Neural cell (in vitro differentiated cells): ENCODE measurements around the gene TTC8. TPM values are rescaled to one million over a fixed set of nuclear protein-coding genes. Genes with fewer than 3 reads are reported as not detected.
A peak's percentile ranks its signal among the peaks of the same experiment; 100 is the strongest.

Experiments used
- H2AFZ ChIP-seq: fragments of 200-600, 300-800 bp; sonication (generic), shearing (Covaris generic); 2 replicates; pipeline ENCODE4 v1.6.0; 2014; ENCODE audit warnings: low read depth, mild to moderate bottlenecking, antibody characterized with exemption, low read length, moderate library complexity
- H3F3A ChIP-seq: fragments of 200-600 bp; shearing (Covaris generic); 2 replicates; pipeline ENCODE4 v1.6.1; 2016; ENCODE audit warnings: mild to moderate bottlenecking, moderate library complexity, mixed read lengths, antibody characterized with exemption, low read length; ENCODE audit not compliant: insufficient read depth, poor library complexity, severe bottlenecking
- H3K27ac ChIP-seq: fragments of 200-600, 300-800 bp; sonication (generic), shearing (Covaris generic); 2 replicates; pipeline ENCODE4 v1.5.1; 2014; ENCODE audit warnings: mild to moderate bottlenecking, low read length, moderate library complexity
- H3K27me3 ChIP-seq: fragments of 300-800, 200-600 bp; sonication (generic), shearing (Covaris generic); 2 replicates; pipeline ENCODE4 v1.6.0; 2014; ENCODE audit warnings: mild to moderate bottlenecking, low read depth, low read length, moderate library complexity; ENCODE audit not compliant: insufficient read depth
- H3K36me3 ChIP-seq: fragments of 300-800, 200-600 bp; sonication (generic), shearing (Covaris generic); 2 replicates; pipeline ENCODE4 v1.5.1; 2014; ENCODE audit warnings: mild to moderate bottlenecking, antibody characterized with exemption, low read length, moderate library complexity; ENCODE audit not compliant: insufficient read depth
- H3K4me2 ChIP-seq: fragments of 300-800, 200-600 bp; sonication (generic), shearing (Covaris generic); 2 replicates; pipeline ENCODE4 v1.6.0; 2014; ENCODE audit warnings: mild to moderate bottlenecking, low read length
- H3K4me3 ChIP-seq: fragments of 300-800, 200-600 bp; sonication (generic), shearing (Covaris generic); 2 replicates; pipeline ENCODE4 v1.5.1; 2014; ENCODE audit warnings: mild to moderate bottlenecking, low read length, moderate library complexity
- H3K79me2 ChIP-seq: fragments of 200-600 bp; shearing (Covaris generic); replicated peaks from 2 replicates; pipeline ENCODE4 v1.6.0; 2014; ENCODE audit warnings: mild to moderate bottlenecking, low read length, moderate library complexity; ENCODE audit not compliant: insufficient read depth
- H3K9ac ChIP-seq: fragments of 300-800, 200-600 bp; sonication (generic), shearing (Covaris generic); 2 replicates; pipeline ENCODE4 v1.6.1; 2016; ENCODE audit warnings: mild to moderate bottlenecking, low read length, mixed read lengths
- H3K9me2 ChIP-seq: fragments of 200-600 bp; shearing (Covaris generic); 2 replicates; pipeline ENCODE4 v1.6.1; 2016; ENCODE audit warnings: mild to moderate bottlenecking, low read length, mixed read lengths; ENCODE audit not compliant: insufficient read depth
- H3K9me3 ChIP-seq: fragments of 200-600, 300-800 bp; sonication (generic), shearing (Covaris generic); 2 replicates; pipeline ENCODE4 v1.6.1; 2016; ENCODE audit warnings: mild to moderate bottlenecking, mixed run types, low read length, moderate library complexity, mixed read lengths
- H4K20me1 ChIP-seq: fragments of 200-600 bp; shearing (Covaris generic); 2 replicates; pipeline ENCODE4 v1.6.1; 2016; ENCODE audit warnings: mild to moderate bottlenecking, mixed run types; ENCODE audit not compliant: insufficient read depth
- CTCF ChIP-seq: fragments of 450-650 bp; IDR thresholded peaks from 2 replicates; pipeline ENCODE4 v1.5.1; 2014; ENCODE audit warnings: antibody characterized with exemption, mild to moderate bottlenecking, moderate library complexity; ENCODE audit not compliant: poor library complexity, severe bottlenecking
- EP300 ChIP-seq: fragments of 450-650 bp; conservative IDR thresholded peaks from 2 replicates; pipeline ENCODE4 v1.6.1; 2014; ENCODE audit warnings: antibody characterized with exemption, mild to moderate bottlenecking, moderate library complexity; ENCODE audit not compliant: poor library complexity, severe bottlenecking
- EZH2 ChIP-seq: fragments of 200-600, 300-800 bp; shearing (Covaris generic), sonication (generic); IDR thresholded peaks from 2 replicates; pipeline ENCODE4 v1.6.1; 2014; ENCODE audit warnings: antibody characterized with exemption, low read length, borderline replicate concordance, mild to moderate bottlenecking; ENCODE audit not compliant: insufficient read depth, poor library complexity, severe bottlenecking
- MXI1 ChIP-seq: fragments of 450-650 bp; conservative IDR thresholded peaks from 2 replicates; pipeline ENCODE4 v1.6.1; 2014; ENCODE audit warnings: antibody characterized with exemption, mild to moderate bottlenecking; ENCODE audit not compliant: poor library complexity, severe bottlenecking
- POLR2AphosphoS5 ChIP-seq: IDR thresholded peaks from 2 replicates; pipeline ENCODE4 v1.6.1; 2012
- RAD21 ChIP-seq: fragments of 450-650 bp; conservative IDR thresholded peaks from 2 replicates; pipeline ENCODE4 v1.6.1; 2014; ENCODE audit warnings: antibody characterized with exemption, mild to moderate bottlenecking, moderate library complexity
- REST ChIP-seq: IDR thresholded peaks from 2 replicates; pipeline ENCODE4 v1.6.1; 2012; ENCODE audit warnings: borderline replicate concordance
- SMC3 ChIP-seq: fragments of 450-650 bp; conservative IDR thresholded peaks from 2 replicates; pipeline ENCODE4 v1.6.1; 2014; ENCODE audit warnings: antibody characterized with exemption, mild to moderate bottlenecking, moderate library complexity; ENCODE audit not compliant: poor library complexity
- TAF1 ChIP-seq: IDR thresholded peaks from 2 replicates; pipeline ENCODE4 v1.6.1; 2012; ENCODE audit warnings: low read depth
- polyA plus RNA-seq: library from polyadenylated mRNA; depleted of rRNA; stranded (reverse); fragments of >200 nt; gene quantifications from 2 replicates; pipeline ENCODE4 v1.2.3, GENCODE V29; 2014

Gene TTC8
- polyA plus RNA-seq, 1 donor from 2014 or later = 28.1 TPM

GRCh38 chr14:88864198-88864597 is 39.7 kb downstream of the TTC8 start:
- H3K4me2 ChIP-seq = no peak overlapping the region
- no peaks in the 10 kb centered on the region for H3K79me2 ChIP-seq
- no peaks in the 10 kb centered on the region for H3F3A ChIP-seq
- TF ChIP-seq POLR2AphosphoS5 (no peak), EP300 (no peak), TAF1 (no peak), SMC3 (no peak), REST (no peak)
- H4K20me1 ChIP-seq = no peaks in the 10 kb centered on the region
- no peaks in the 10 kb centered on the region for H3K36me3 ChIP-seq
- no peaks in the 10 kb centered on the region for H3K9me3 ChIP-seq
- no peak overlapping the region for H3K27ac ChIP-seq
- no peak overlapping the region for H3K4me3 ChIP-seq
- H2AFZ ChIP-seq = no peak overlapping the region
- H3K9ac ChIP-seq = no peak overlapping the region
- H3K27me3 ChIP-seq = no peaks in the 10 kb centered on the region
- H3K9me2 ChIP-seq = no peaks in the 10 kb centered on the region

- H2AFZ ChIP-seq = no peak overlapping the region
These were observed 41.9 kb downstream of the TTC8 start for GRCh38 chr14:88866305-88866704.

GRCh38 chr14:88868558-88869159 is 44.2 kb downstream of the TTC8 start:
- Histone ChIP-seq H4K20me1 (no peaks in the 10 kb centered on the region), H3K27me3 (no peaks in the 10 kb centered on the region), H3K9me3 (no peaks in the 10 kb centered on the region), H3K27ac (no peak overlapping the region), H3K36me3 (no peaks in the 10 kb centered on the region), H3K9me2 (no peaks in the 10 kb centered on the region), H3K4me3 (no peak overlapping the region), H3F3A (no peaks in the 10 kb centered on the region), H3K9ac (no peak overlapping the region), H3K4me2 (no peak overlapping the region), H3K79me2 (no peaks in the 10 kb centered on the region), H2AFZ (no peak overlapping the region)
- peak; percentile 87 for TF ChIP-seq SMC3
- no peak for TF ChIP-seq MXI1
- TF ChIP-seq RAD21 = peak; percentile 87
- no peak for TF ChIP-seq TAF1
- peak; percentile 82 for TF ChIP-seq CTCF

More at GRCh38 chr14:88866305-88866704, 41.9 kb downstream of the TTC8 start:
- H3K27ac ChIP-seq = no peak overlapping the region
- no peaks in the 10 kb centered on the region for H4K20me1 ChIP-seq
- TF ChIP-seq SMC3 (no peak), EP300 (no peak), EZH2 (no peak), TAF1 (no peak)
- no peaks in the 10 kb centered on the region for H3K79me2 ChIP-seq
- no peaks in the 10 kb centered on the region for H3K27me3 ChIP-seq
- no peaks in the 10 kb centered on the region for H3K9me2 ChIP-seq
- H3K4me3 ChIP-seq = no peak overlapping the region
- H3K36me3 ChIP-seq = no peaks in the 10 kb centered on the region
- H3K9me3 ChIP-seq = no peaks in the 10 kb centered on the region
- H3K4me2 ChIP-seq = no peak overlapping the region
- H3K9ac ChIP-seq = no peak overlapping the region
- H3F3A ChIP-seq = no peaks in the 10 kb centered on the region
